NB4 (cell line): ENCODE results near the gene DRC1.

ENCODE experiments used
- DNase-seq: peaks from one replicate; pipeline ENCODE4 v3.0.0; 2010; ENCODE audit warnings: low read depth
- H3K4me3 ChIP-seq: one replicate; pipeline ENCODE4 v1.5.1; 2011; ENCODE audit warnings: mild to moderate bottlenecking, low read depth, low read length, moderate library complexity
- CTCF ChIP-seq: IDR thresholded peaks from one replicate; pipeline ENCODE4 v1.5.1; 2012; ENCODE audit warnings: low read depth, low read length
- MAX ChIP-seq: IDR thresholded peaks from 2 replicates; pipeline ENCODE4 v1.6.1; 2011; ENCODE audit warnings: low read depth, low read length
- MYC ChIP-seq: IDR thresholded peaks from 2 replicates; pipeline ENCODE4 v1.6.1; 2011; ENCODE audit warnings: low read depth, low read length
- POLR2A ChIP-seq: IDR thresholded peaks from 2 replicates; pipeline ENCODE4 v1.6.1; 2011; ENCODE audit warnings: mild to moderate bottlenecking; ENCODE audit not compliant: insufficient read length; ENCODE audit errors: extremely low read depth

DRC1 gene

GRCh38 chr2:26459991-26460612 lies 58.4 kb downstream of the DRC1 start:
- TF ChIP-seq POLR2A (no peak), MYC (no peak), MAX (no peak), CTCF (no peak)
- H3K4me3 ChIP-seq, result no peak overlapping the region
- DNase-seq, result no peak

- DNase-seq, result no peak
These were observed 58.9 kb downstream of the DRC1 start for GRCh38 chr2:26460613-26461031.

GRCh38 chr2:26461601-26462023 lies 59.9 kb downstream of the DRC1 start:
- TF ChIP-seq POLR2A, result no peak
- TF ChIP-seq MAX, result no peak
- TF ChIP-seq CTCF, result no peak
- TF ChIP-seq MYC, result no peak
- no peak overlapping the region for H3K4me3 ChIP-seq
- DNase-seq, result no peak

More at GRCh38 chr2:26460613-26461031, 58.9 kb downstream of the DRC1 start:
- no peak overlapping the region for H3K4me3 ChIP-seq
- TF ChIP-seq MYC (no peak), MAX (no peak), POLR2A (no peak), CTCF (no peak)

GRCh38 chr2:26462100-26462499 lies 60.4 kb downstream of the DRC1 start:
- DNase-seq, result no peak
- TF ChIP-seq MAX (no peak), CTCF (no peak), POLR2A (no peak), MYC (no peak)
- H3K4me3 ChIP-seq, result no peak overlapping the region

GRCh38 chr2:26462511-26463243 lies 61.0 kb downstream of the DRC1 start:
- DNase-seq, result peak; percentile 78
- TF ChIP-seq MYC (no peak), CTCF (peak; percentile 96)
- no peak overlapping the region for H3K4me3 ChIP-seq
